Erythroblast (primary cell): Measurements from ENCODE around the gene SCG3.

Experiments used
- GATA1 ChIP-seq: IDR thresholded peaks from 2 replicates; pipeline ENCODE4 v1.6.1; 2011; ENCODE audit warnings: low read depth, mild to moderate bottlenecking, control low read depth, low read length, moderate library complexity
- POLR2A ChIP-seq: IDR thresholded peaks from 2 replicates; pipeline ENCODE4 v1.6.1; 2011; ENCODE audit warnings: mild to moderate bottlenecking, low read length

DNA sequence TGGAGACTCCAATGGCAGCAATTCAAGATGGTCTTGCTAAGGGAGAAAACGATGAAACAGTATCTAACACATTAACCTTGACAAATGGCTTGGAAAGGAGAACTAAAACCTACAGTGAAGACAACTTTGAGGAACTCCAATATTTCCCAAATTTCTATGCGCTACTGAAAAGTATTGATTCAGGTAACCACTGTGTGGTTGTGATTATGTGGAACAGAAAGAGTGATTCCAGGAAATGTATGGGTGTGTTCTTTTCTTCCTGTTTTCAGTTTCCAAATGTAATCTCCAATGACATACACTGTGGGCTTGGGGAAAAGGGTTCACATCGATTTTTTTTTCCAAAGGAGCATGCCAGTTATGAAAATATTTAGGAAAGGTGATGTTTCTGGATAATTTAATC, 10.9 kb downstream of the SCG3 start:
- TF ChIP-seq POLR2A: no peak
- TF ChIP-seq GATA1: no peak
